ENCODE data around the gene CUX1. TPM values are rescaled to one million over a fixed set of nuclear protein-coding genes. Genes with fewer than 3 reads are reported as not detected.

The CUX1 gene
- total RNA-seq, 2 experiments from 2014 or later: 35.6 to 38.0 TPM

GRCh38 chr7:102310414-102310815, 493.0 kb downstream of the CUX1 start:
- H3K27me3 ChIP-seq (ENCODE audit: control insufficient read depth in 1 of 2, insufficient read depth in 2 of 2, low read length in 2 of 2): no peaks in the 10 kb centered on the region
- Mint-ChIP-seq H3K4me1 (ENCODE audit: low read depth) (no peaks in the 10 kb centered on the region), H3K9me3 (no peaks in the 10 kb centered on the region), H3K4me3 (no peak overlapping the region), H3K27me3 (no peaks in the 10 kb centered on the region), H3K36me3 (ENCODE audit: low read depth) (no peaks in the 10 kb centered on the region), H3K27ac (no peak overlapping the region)
- H3K36me3 ChIP-seq (ENCODE audit: insufficient read depth, low read length): no peaks in the 10 kb centered on the region
- no peaks in the 10 kb centered on the region for H3K9me3 ChIP-seq (ENCODE audit: control insufficient read depth in 1 of 2, insufficient read depth in 1 of 2, low read length in 2 of 2)
- TF ChIP-seq, protein P1, sequence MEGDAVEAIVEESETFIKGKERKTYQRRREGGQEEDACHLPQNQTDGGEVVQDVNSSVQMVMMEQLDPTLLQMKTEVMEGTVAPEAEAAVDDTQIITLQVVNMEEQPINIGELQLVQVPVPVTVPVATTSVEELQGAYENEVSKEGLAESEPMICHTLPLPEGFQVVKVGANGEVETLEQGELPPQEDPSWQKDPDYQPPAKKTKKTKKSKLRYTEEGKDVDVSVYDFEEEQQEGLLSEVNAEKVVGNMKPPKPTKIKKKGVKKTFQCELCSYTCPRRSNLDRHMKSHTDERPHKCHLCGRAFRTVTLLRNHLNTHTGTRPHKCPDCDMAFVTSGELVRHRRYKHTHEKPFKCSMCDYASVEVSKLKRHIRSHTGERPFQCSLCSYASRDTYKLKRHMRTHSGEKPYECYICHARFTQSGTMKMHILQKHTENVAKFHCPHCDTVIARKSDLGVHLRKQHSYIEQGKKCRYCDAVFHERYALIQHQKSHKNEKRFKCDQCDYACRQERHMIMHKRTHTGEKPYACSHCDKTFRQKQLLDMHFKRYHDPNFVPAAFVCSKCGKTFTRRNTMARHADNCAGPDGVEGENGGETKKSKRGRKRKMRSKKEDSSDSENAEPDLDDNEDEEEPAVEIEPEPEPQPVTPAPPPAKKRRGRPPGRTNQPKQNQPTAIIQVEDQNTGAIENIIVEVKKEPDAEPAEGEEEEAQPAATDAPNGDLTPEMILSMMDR (IDR thresholded peaks at IDR 0.05): no peak
- peaks cover 15% of the 10 kb centered on the region for H3K4me1 ChIP-seq (ENCODE audit: insufficient read depth, low read length)
- ChIA-PET POLR2A (no interaction called here), CTCF (no interaction called here)
- H3K27ac ChIP-seq (ENCODE audit: low read depth in 1 of 2, low read length in 2 of 2): no peak overlapping the region
- DNase-seq (no peak), ATAC-seq (ENCODE audit: poor library complexity) (no peak)
- intact Hi-C loops (cut with DNase I, micrococcal nuclease): no loop called here
- no peak overlapping the region for H3K4me3 ChIP-seq (ENCODE audit: low read length)

GRCh38 chr7:102312317-102312716, 494.9 kb downstream of the CUX1 start:
- H3K9me3 Mint-ChIP-seq: no peaks in the 10 kb centered on the region

DNA sequence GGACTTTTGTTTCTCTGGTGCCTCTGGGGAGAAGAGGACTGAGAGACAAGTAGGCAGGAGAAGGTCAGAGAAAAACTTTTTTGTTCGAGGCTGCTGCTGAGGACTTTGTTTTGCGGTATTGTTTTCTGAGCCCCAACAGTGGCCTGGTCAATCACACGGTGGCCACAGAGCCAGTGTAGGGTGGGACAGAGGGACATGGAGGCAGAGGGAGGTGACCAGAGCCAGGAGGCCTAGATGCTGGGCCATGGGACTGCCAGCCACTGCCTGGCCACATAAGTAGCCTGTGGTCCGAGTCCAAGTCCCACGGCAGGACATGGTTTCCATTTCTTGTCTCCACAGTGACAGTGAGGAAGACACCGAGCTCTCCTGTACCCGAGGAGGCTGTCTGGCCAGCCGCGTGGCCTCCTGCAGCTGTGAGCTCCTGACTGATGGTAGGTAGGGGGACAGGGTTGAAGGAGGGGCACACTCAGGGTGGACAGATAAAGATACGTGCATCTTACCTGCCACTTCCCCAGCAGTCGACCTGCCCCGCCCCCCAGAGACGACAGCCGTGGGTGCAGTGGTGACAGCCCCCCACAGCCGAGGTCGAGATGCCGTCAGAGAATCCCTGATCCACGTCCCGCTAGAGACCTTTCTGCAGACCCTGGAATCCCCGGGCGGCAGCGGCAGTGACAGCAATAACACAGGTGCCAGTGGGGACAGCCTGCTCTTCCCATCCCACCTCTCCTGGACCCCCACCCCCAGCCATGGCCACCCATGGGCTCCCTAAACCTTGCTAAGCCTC, 496.8 kb downstream of the CUX1 start:
- H3K27me3 Mint-ChIP-seq: no peaks in the 10 kb centered on the region
- H3K4me1 Mint-ChIP-seq (ENCODE audit: low read depth): no peaks in the 10 kb centered on the region
- no peak for ATAC-seq (ENCODE audit: poor library complexity)
- no peak overlapping the region for H3K4me3 ChIP-seq (ENCODE audit: low read length)
- DNase-seq: no peak
- intact Hi-C loops (cut with DNase I, micrococcal nuclease): no loop called here
- ChIA-PET POLR2A (no interaction called here), CTCF (no interaction called here)
- H3K4me1 ChIP-seq (ENCODE audit: insufficient read depth, low read length): no peaks in the 10 kb centered on the region
- no peaks in the 10 kb centered on the region for H3K9me3 Mint-ChIP-seq
- TF ChIP-seq, protein P1 (IDR thresholded peaks at IDR 0.05): no peak
- no peaks in the 10 kb centered on the region for H3K36me3 ChIP-seq (ENCODE audit: insufficient read depth, low read length)
- H3K27me3 ChIP-seq (ENCODE audit: control insufficient read depth in 1 of 2, insufficient read depth in 2 of 2, low read length in 2 of 2): no peaks in the 10 kb centered on the region
- H3K36me3 Mint-ChIP-seq (ENCODE audit: low read depth): no peaks in the 10 kb centered on the region
- H3K9me3 ChIP-seq (ENCODE audit: control insufficient read depth in 1 of 2, insufficient read depth in 1 of 2, low read length in 2 of 2): no peaks in the 10 kb centered on the region
- no peak overlapping the region for H3K4me3 Mint-ChIP-seq
- H3K27ac ChIP-seq (ENCODE audit: low read depth in 1 of 2, low read length in 2 of 2): no peak overlapping the region
- no peak overlapping the region for H3K27ac Mint-ChIP-seq

More at GRCh38 chr7:102312317-102312716, 494.9 kb downstream of the CUX1 start:
- H3K27me3 Mint-ChIP-seq: no peaks in the 10 kb centered on the region
- no peak for DNase-seq
- no peaks in the 10 kb centered on the region for H3K4me1 Mint-ChIP-seq (ENCODE audit: low read depth)
- Histone ChIP-seq H3K36me3 (ENCODE audit: insufficient read depth, low read length) (no peaks in the 10 kb centered on the region), H3K4me3 (ENCODE audit: low read length) (no peak overlapping the region), H3K27me3 (ENCODE audit: control insufficient read depth in 1 of 2, insufficient read depth in 2 of 2, low read length in 2 of 2) (no peaks in the 10 kb centered on the region), H3K9me3 (ENCODE audit: control insufficient read depth in 1 of 2, insufficient read depth in 1 of 2, low read length in 2 of 2) (no peaks in the 10 kb centered on the region), H3K4me1 (ENCODE audit: insufficient read depth, low read length) (peaks cover 4% of the 10 kb centered on the region), H3K27ac (ENCODE audit: low read depth in 1 of 2, low read length in 2 of 2) (no peak overlapping the region)
- TF ChIP-seq, protein P1 (IDR thresholded peaks at IDR 0.05): no peak
- no peak overlapping the region for H3K27ac Mint-ChIP-seq
- no peaks in the 10 kb centered on the region for H3K36me3 Mint-ChIP-seq (ENCODE audit: low read depth)
- no peak for ATAC-seq (ENCODE audit: poor library complexity)
- intact Hi-C loops (cut with DNase I, micrococcal nuclease): no loop called here
- ChIA-PET CTCF (no interaction called here), POLR2A (no interaction called here)
- no peak overlapping the region for H3K4me3 Mint-ChIP-seq
